K562 (cell line): ENCODE measurements around the gene FAM161B. TPM values are rescaled to one million over a fixed set of nuclear protein-coding genes. Genes with fewer than 3 reads are reported as not detected.
A peak's percentile ranks its signal among the peaks of the same experiment; 100 is the strongest.

Experiments
- ATAC-seq: fragments of 200-7000 bp; cut with Tn5 transposase; 3 replicates; pipeline ENCODE4 v1.9.1; 2020; ENCODE audit warnings: moderate library complexity
- BruUV-seq: library from RNA; stranded (reverse); fragments of 400-500 nt; replicated peaks from 2 replicates; lab custom pipeline; 2021; lab: Mats Ljungman, UMichigan
- CTCF ChIA-PET: fragments of 300-600 bp; formaldehyde crosslinking; extraction: SDS; loops from one replicate; lab custom pipeline; 2021; ENCODE audit warnings: low intra/inter-chr PET ratio; lab: Yijun Ruan, JAX
- POLR2A ChIA-PET: fragments of 300-600, 350-650 bp; sonication (Branson Sonifier 250); formaldehyde crosslinking; extraction: SDS; loops from one replicate; lab custom pipeline; 2021; ENCODE audit warnings: antibody characterized with exemption, inconsistent platforms; lab: Yijun Ruan, JAX
- DNase-seq, 4 experiments: peaks; one replicate each; pipeline versions ENCODE4 v3.0.0 to v3.0.0-alpha.2; 2011 to 2018; ENCODE audit warnings: low spot score in 3 of 4, mixed read lengths in 3 of 4; ENCODE audit errors: extremely low read depth in 1 of 4
- FAIRE-seq: peaks from 2 replicates; lab custom pipeline; 2011; peaks lifted over from hg19 to GRCh38; lab: Jason Lieb, UNC
- H2AFZ ChIP-seq: 2 replicates; pipeline ENCODE4 v1.6.0; 2011; ENCODE audit warnings: low read depth, low read length, control low read depth, inconsistent platforms
- H3K27ac ChIP-seq: fragments of 200-600 bp; 3 replicates; pipeline ENCODE4 v1.8.0; 2011; ENCODE audit warnings: low read depth, mild to moderate bottlenecking, control low read depth, inconsistent platforms, low read length, moderate library complexity, mixed read lengths; ENCODE audit errors: extremely low read depth
- H3K27me3 ChIP-seq, 2 experiments: fragments of 300-600 bp in 1 of 2; 2 replicates in 1 of 2; 3 replicates in 1 of 2; pipeline versions ENCODE4 v1.6.0 to v1.8.0; 2011; ENCODE audit warnings: inconsistent platforms in 2 of 2, low read length in 2 of 2, mild to moderate bottlenecking in 1 of 2, mixed read lengths in 1 of 2, moderate library complexity in 1 of 2; ENCODE audit not compliant: control insufficient read depth in 2 of 2, insufficient read depth in 2 of 2
- H3K36me3 ChIP-seq: fragments of 300-600 bp; 3 replicates; pipeline ENCODE4 v1.8.0; 2011; ENCODE audit warnings: mild to moderate bottlenecking, low read length, inconsistent platforms; ENCODE audit not compliant: control insufficient read depth, insufficient read depth
- H3K4me1 ChIP-seq, 2 experiments: fragments of 200-600 bp in 1 of 2; replicated peaks in 1 of 2; 2 replicates in 1 of 2; 3 replicates in 1 of 2; pipeline versions ENCODE4 v1.5.1 to v1.8.0; 2011; ENCODE audit warnings: inconsistent platforms in 2 of 2, low read length in 2 of 2, mild to moderate bottlenecking in 1 of 2, mixed read lengths in 1 of 2, moderate library complexity in 1 of 2; ENCODE audit not compliant: control insufficient read depth in 2 of 2, insufficient read depth in 2 of 2
- H3K4me2 ChIP-seq: 2 replicates; pipeline ENCODE4 v1.6.1; 2011; ENCODE audit warnings: low read length, control low read depth, inconsistent platforms, mixed read lengths; ENCODE audit not compliant: insufficient read depth
- H3K4me3 ChIP-seq: fragments of 200-600 bp; sonication (generic), shearing (Covaris generic); 2 replicates; pipeline ENCODE4 v1.5.1; 2016; ENCODE audit warnings: control low read depth, inconsistent platforms
- H3K79me2 ChIP-seq: fragments of 200-600 bp; 3 replicates; pipeline ENCODE4 v1.8.0; 2011; ENCODE audit warnings: low read length, inconsistent platforms; ENCODE audit not compliant: control insufficient read depth, insufficient read depth
- H3K9ac ChIP-seq, 2 experiments: 2 replicates each; pipeline versions ENCODE4 v1.6.0 to v1.6.1; 2011; ENCODE audit warnings: low read depth in 2 of 2, low read length in 2 of 2, control low read depth in 1 of 2, inconsistent platforms in 1 of 2, mild to moderate bottlenecking in 1 of 2, mixed read lengths in 1 of 2; ENCODE audit not compliant: insufficient read depth in 1 of 2
- H3K9me1 ChIP-seq: one replicate; pipeline ENCODE4 v1.6.0; 2011; ENCODE audit warnings: inconsistent platforms, mild to moderate bottlenecking, low read length, moderate library complexity; ENCODE audit not compliant: control insufficient read depth, insufficient read depth
- H3K9me3 ChIP-seq: replicated peaks from 2 replicates; pipeline ENCODE4 v1.5.1; 2011; ENCODE audit warnings: low read depth, low read length, inconsistent platforms; ENCODE audit not compliant: control insufficient read depth, insufficient read depth
- H4K20me1 ChIP-seq: replicated peaks from 2 replicates; pipeline ENCODE4 v1.6.1; 2011; ENCODE audit warnings: low read length, inconsistent platforms, mixed read lengths; ENCODE audit not compliant: control insufficient read depth, insufficient read depth
- CTCF ChIP-seq, 3 experiments: IDR thresholded peaks in 2 of 3; conservative IDR thresholded peaks in 1 of 3; 2 replicates each; pipeline ENCODE4 v1.5.1; 2011 to 2012; ENCODE audit warnings: low read length in 3 of 3, mild to moderate bottlenecking in 3 of 3, control low read depth in 2 of 3, improper control_type of control experiment in 1 of 3, inconsistent platforms in 1 of 3, low read depth in 1 of 3, mixed read lengths in 1 of 3, moderate library complexity in 1 of 3; ENCODE audit not compliant: insufficient read depth in 2 of 3
- E2F3 ChIP-seq: fragments of 250-450 bp; sonication (Bioruptor Pico); IDR thresholded peaks from 2 replicates; pipeline ENCODE4 v1.4.0; 2020; ENCODE audit warnings: mild to moderate bottlenecking
- ETV5 ChIP-seq: sonication (generic); formaldehyde crosslinking; IDR thresholded peaks from 2 replicates; pipeline ENCODE4 v1.4.0; 2020; ENCODE audit warnings: low read depth, mild to moderate bottlenecking, missing genetic modification reagents
- L3MBTL2 ChIP-seq: fragments of 450-650 bp; IDR thresholded peaks from 2 replicates; pipeline ENCODE4 v1.6.1; 2016; ENCODE audit warnings: mild to moderate bottlenecking, moderate library complexity
- NR0B1 ChIP-seq: fragments of 450-650 bp; IDR thresholded peaks from one replicate; pipeline ENCODE4 v1.6.1; 2018; ENCODE audit warnings: mild to moderate bottlenecking, moderate library complexity; ENCODE audit not compliant: partially characterized antibody
- POLR2G ChIP-seq: fragments of 200-400 bp; formaldehyde crosslinking; IDR thresholded peaks from 2 replicates; pipeline ENCODE4 v1.6.1; 2017; ENCODE audit warnings: low read depth, mild to moderate bottlenecking, antibody characterized with exemption, low read length, moderate library complexity
- ZKSCAN1 ChIP-seq: fragments of 150-350 bp; IDR thresholded peaks from 2 replicates; pipeline ENCODE4 v1.6.1; 2016; ENCODE audit warnings: low read depth, low read length
- WGBS: fragments of 100-300 bp; shearing (Covaris generic); methylation state at CpG from one replicate; pipeline ENCODE4 v1.1.6; 2016; ENCODE audit warnings: low coverage, mixed read lengths; ENCODE audit not compliant: insufficient coverage; ENCODE audit errors: missing lambda C conversion rate; 5-methylcytosine and 5-hydroxymethylcytosine counted together
- in situ Hi-C: fragments of 300-500 bp; cut with MboI; formaldehyde crosslinking; loops from 4 replicates; pipeline ENCODE4 v1.15.0; 2018; ENCODE audit warnings: inconsistent platforms, mixed read lengths
- intact Hi-C: fragments of 100-400 bp; cut with micrococcal nuclease; formaldehyde crosslinking; loops from 2 replicates; pipeline ENCODE4 v1.14.2; 2022
- polyA plus RNA-seq, 8 experiments: library from polyadenylated mRNA; depleted of rRNA in 4 of 8; stranded (reverse) in 5 of 8; unstranded in 3 of 8; fragments of >200 nt; fragmentation: Nextera tagmentation in 2 of 8; fragmentation: Illumina TruSeq in 1 of 8; extraction: Ambion mirVana in 2 of 8; extraction: Trizol in 1 of 8; gene quantifications; 2 replicates each; pipeline versions ENCODE4 v1.2.1 to v1.2.3, GENCODE V29; 2011 to 2014; ENCODE audit warnings: inconsistent platforms in 1 of 8, missing spikeins in 1 of 8
- total RNA-seq, 7 experiments: library from RNA; depleted of rRNA in 6 of 7; stranded (reverse); fragments of >200 nt in 6 of 7; fragmentation: Illumina TruSeq in 2 of 7; extraction: Trizol in 2 of 7; gene quantifications; 2 replicates each; pipeline versions ENCODE4 v1.2.1 to v1.2.3, GENCODE V29; 2011 to 2021; ENCODE audit warnings: low replicate concordance in 1 of 7

FAM161B gene
- total and polyA plus RNA-seq, 9 of the 15 experiments (the other 6 are each of a cell fraction or from before 2014, with no cell fraction given), result 0.15 to 1.3 (median 0.84) TPM

DNA sequence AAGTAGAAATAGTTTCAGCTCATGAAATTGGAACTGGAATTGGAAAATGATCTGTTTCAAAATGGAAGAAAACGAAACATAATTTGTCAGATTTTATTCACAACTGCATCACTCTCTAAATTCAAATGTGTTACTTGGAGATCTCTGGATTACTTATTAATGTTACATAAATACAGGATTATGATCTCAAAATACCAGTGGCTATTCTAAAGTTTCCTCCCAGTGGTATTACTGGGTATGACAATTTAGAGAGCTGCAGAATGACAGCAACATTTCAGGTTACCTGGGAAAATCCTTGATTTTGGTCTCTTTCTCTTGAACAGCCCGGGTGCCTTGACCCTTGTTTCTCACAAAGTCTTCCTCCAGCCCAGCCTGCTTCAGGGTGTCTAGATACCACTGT, 14.2 kb downstream of the FAM161B start:
- TF ChIP-seq E2F3, result no peak
- no peak for TF ChIP-seq ZKSCAN1
- TF ChIP-seq L3MBTL2, result no peak
- TF ChIP-seq NR0B1, result no peak
- peak in 1 of 3 experiments; percentile 19; a peak in 2 of 6 replicates for TF ChIP-seq CTCF (IDR thresholded peaks at IDR 0.05 in 2 of 3, conservative IDR thresholded peaks at IDR 0.05 in 1 of 3; ENCODE audit: insufficient read depth in 2 of 3, low read depth in 1 of 3, low read length in 3 of 3)
- no peak for TF ChIP-seq POLR2G
- TF ChIP-seq ETV5 (CRISPR knock-in tag), result no peak
- H2AFZ ChIP-seq, result no peak overlapping the region
- no peaks in the 10 kb centered on the region for H3K79me2 ChIP-seq
- no peaks in the 10 kb centered on the region for H3K9me1 ChIP-seq
- peak in 3 of 4 experiments; percentile 25 to 27 (median 26) for DNase-seq
- FAIRE-seq, result peak; percentile 32
- H3K36me3 ChIP-seq, result peaks cover 35% of the 10 kb centered on the region
- no peak overlapping the region for H3K4me2 ChIP-seq
- no peak overlapping the region for H3K27ac ChIP-seq
- no peaks in the 10 kb centered on the region for H3K9me3 ChIP-seq
- H3K4me3 ChIP-seq, result no peak overlapping the region
- no peak overlapping the region for H3K9ac ChIP-seq
- no peaks in the 10 kb centered on the region for H4K20me1 ChIP-seq
- BruUV-seq, result no TSS peak
- H3K27me3 ChIP-seq, result no peaks in the 10 kb centered on the region
- no peaks in the 10 kb centered on the region for H3K4me1 ChIP-seq
- ChIA-PET CTCF (no interaction called here), POLR2A (interaction anchor here (0.5 to 1.0 kb wide), 4 partner anchors 14 to 61 kb away, joined by 3 to 6 read pairs (median 4); partner anchors contain the start of genes COQ6 and FAM161B)
- in situ Hi-C loops, result no loop called here
- ATAC-seq, result peak; percentile 42; the same call in 1 of the 3 replicates
- intact Hi-C loops, result no loop called here
- 33% methylated on average over 2 of the region's 2 CpGs for WGBS
